Measurements from ENCODE around the gene SLC2A4RG. TPM values are rescaled to one million over a fixed set of nuclear protein-coding genes. Genes with fewer than 3 reads are reported as not detected.
"Not testable (repeated sequence)": the region's sequence is repeated elsewhere in the genome, so short reads cannot be mapped to it uniquely, and the experiment has no call there.

SLC2A4RG gene
- total and polyA plus RNA-seq, 3 donors from 2014 or later = 64.4 to 141 (median 123) TPM

- H3K27ac ChIP-seq = no peak overlapping the region
- 40 to 56% methylated on average over 27 to 67 of the region's 67 CpGs for WGBS, 2 donors
- H3K27me3 ChIP-seq = no peaks in the 10 kb centered on the region
- H3K36me3 ChIP-seq (ENCODE audit: low read depth, missing control alignments) = no peaks in the 10 kb centered on the region
- peak overlapping the region in 1 of 2 donors; percentile 15 for H3K4me3 ChIP-seq
- intact Hi-C loops (cut with DNase I; ENCODE audit: low total_unique reads) = no loop called here
- DNase-seq = peak; percentile 73
- no peak for TF ChIP-seq POLR2A (IDR thresholded peaks at IDR 0.05)
- TF ChIP-seq CTCF (IDR thresholded peaks at IDR 0.05) = peak; percentile 53 to 68 (median 60)
- no peaks in the 10 kb centered on the region for H3K9me3 ChIP-seq
- peaks cover 31% of the 10 kb centered on the region for H3K4me1 ChIP-seq
These were observed 35.8 kb downstream of the SLC2A4RG start for GRCh38 chr20:63775096-63775978.

- intact Hi-C loops (cut with DNase I; ENCODE audit: low total_unique reads); H3K36me3 ChIP-seq (ENCODE audit: low read depth, missing control alignments); DNase-seq; H3K27me3 ChIP-seq; H3K4me3 ChIP-seq; H3K9me3 ChIP-seq; H3K27ac ChIP-seq: not testable (repeated sequence)
- WGBS, 2 donors = 85% methylated on average over 19 to 23 of the region's 23 CpGs
- H3K4me1 ChIP-seq = peaks cover 31% of the 10 kb centered on the region
These were observed 37.3 kb downstream of the SLC2A4RG start for GRCh38 chr20:63776875-63777274.

- H3K36me3 ChIP-seq (ENCODE audit: low read depth, missing control alignments) = no peaks in the 10 kb centered on the region
- no peak overlapping the region for H3K4me3 ChIP-seq
- no peaks in the 10 kb centered on the region for H3K27me3 ChIP-seq
- TF ChIP-seq CTCF (IDR thresholded peaks at IDR 0.05) (no peak), POLR2A (IDR thresholded peaks at IDR 0.05) (no peak)
- intact Hi-C loops (cut with DNase I; ENCODE audit: low total_unique reads) = no loop called here
- H3K27ac ChIP-seq = no peak overlapping the region
- 88 to 94% methylated on average over 13 of the region's 13 CpGs for WGBS, 2 donors
- H3K9me3 ChIP-seq = no peaks in the 10 kb centered on the region
- peaks cover 31% of the 10 kb centered on the region for H3K4me1 ChIP-seq
- DNase-seq = no peak
These were observed 38.0 kb downstream of the SLC2A4RG start for GRCh38 chr20:63777614-63778013.

- WGBS, 2 donors = 72 to 73% methylated on average over 17 to 19 of the region's 19 CpGs
- TF ChIP-seq CTCF (IDR thresholded peaks at IDR 0.05) (no peak), POLR2A (IDR thresholded peaks at IDR 0.05) (no peak)
- no peaks in the 10 kb centered on the region for H3K36me3 ChIP-seq (ENCODE audit: low read depth, missing control alignments)
- no peak for DNase-seq
- H3K27ac ChIP-seq = no peak overlapping the region
- no peaks in the 10 kb centered on the region for H3K27me3 ChIP-seq
- H3K4me1 ChIP-seq = peaks cover 26% of the 10 kb centered on the region
- no peak overlapping the region for H3K4me3 ChIP-seq
- intact Hi-C loops (cut with DNase I; ENCODE audit: low total_unique reads) = no loop called here
- H3K9me3 ChIP-seq = no peaks in the 10 kb centered on the region
These were observed 38.6 kb downstream of the SLC2A4RG start for GRCh38 chr20:63778034-63778752.

- whole genome bisulfite sequencing, 2 donors = 77 to 84% methylated on average over 9 of the region's 9 CpGs
- Histone ChIP-seq H3K27me3 (no peaks in the 10 kb centered on the region), H3K27ac (no peak overlapping the region), H3K4me1 (peaks cover 25% of the 10 kb centered on the region), H3K4me3 (no peak overlapping the region), H3K9me3 (no peaks in the 10 kb centered on the region), H3K36me3 (ENCODE audit: low read depth, missing control alignments) (no peaks in the 10 kb centered on the region)
- intact Hi-C loops (cut with DNase I; ENCODE audit: low total_unique reads) = no loop called here
- DNase-seq = no peak
- TF ChIP-seq POLR2A (IDR thresholded peaks at IDR 0.05) = no peak
- no peak for TF ChIP-seq CTCF (IDR thresholded peaks at IDR 0.05)
These were observed 39.3 kb downstream of the SLC2A4RG start for GRCh38 chr20:63778857-63779256.
